Left ventricle myocardium inferior (tissue), 1 donor: ENCODE measurements around the gene SNX9. TPM values are rescaled to one million over a fixed set of nuclear protein-coding genes. Genes with fewer than 3 reads are reported as not detected.

Experiments used
- DNase-seq: peaks from one replicate; pipeline ENCODE4 v3.0.0-alpha.2; 2020
- H3K27ac ChIP-seq: fragments of 200-600 bp; replicated peaks from 2 replicates; pipeline ENCODE4 v1.8.0; 2021
- H3K27me3 ChIP-seq: fragments of 200-600 bp; 2 replicates; pipeline ENCODE4 v1.8.0; 2021; ENCODE audit warnings: low read depth
- H3K36me3 ChIP-seq: fragments of 200-600 bp; 2 replicates; pipeline ENCODE4 v1.8.0; 2021
- H3K4me1 ChIP-seq: fragments of 200-600 bp; 2 replicates; pipeline ENCODE4 v1.8.0; 2021
- H3K4me3 ChIP-seq: fragments of 200-600 bp; 2 replicates; pipeline ENCODE4 v1.8.0; 2021; ENCODE audit warnings: mild to moderate bottlenecking, moderate library complexity
- H3K9me3 ChIP-seq: fragments of 200-600 bp; replicated peaks from 2 replicates; pipeline ENCODE4 v1.8.0; 2021
- intact Hi-C: fragments of 100-400 bp; cut with micrococcal nuclease; formaldehyde crosslinking; loops from one replicate; pipeline ENCODE4 v1.11.0; 2022
- total RNA-seq: library from RNA; stranded (reverse); fragmentation: NEBNext Ultra II Directional; extraction: Animal tissue kit (Norgen Biotek cat#: 25700); gene quantifications from one replicate; pipeline ENCODE4 v1.2.1, GENCODE V29; 2021
- TF ChIP-seq, protein P1 (sequence below): fragments of 200-600 bp; IDR thresholded peaks from 2 replicates; pipeline ENCODE4 v1.8.0; 2021; ENCODE audit warnings: antibody characterized with exemption, mild to moderate bottlenecking, borderline replicate concordance
- donor health status: DM: no; HTN: yes; CAD: no; lungs with severe emphysema.

The SNX9 gene
- total RNA-seq, 1 donor from 2014 or later = 31.9 TPM

DNA sequence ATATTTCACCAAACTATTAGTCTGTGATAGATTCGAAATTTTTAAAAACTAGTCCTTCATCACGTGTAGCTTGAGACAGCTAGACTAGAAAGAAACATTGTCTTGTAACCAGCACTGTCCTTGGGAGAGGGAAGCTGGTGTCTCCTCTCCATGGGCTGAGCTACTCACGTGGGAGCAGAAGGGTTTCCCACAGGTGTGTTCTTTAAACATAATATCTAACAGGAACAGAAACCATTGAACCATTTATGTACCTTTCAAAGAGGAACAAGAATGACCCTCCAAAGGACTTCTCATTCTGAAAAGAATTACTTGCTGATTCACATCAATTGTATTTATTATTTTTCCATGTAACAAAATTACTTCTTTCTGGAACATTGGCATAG, 86.2 kb downstream of the SNX9 start:
- Histone ChIP-seq H3K9me3 (no peaks in the 10 kb centered on the region), H3K4me3 (no peak overlapping the region), H3K4me1 (peaks cover 53% of the 10 kb centered on the region), H3K27me3 (no peaks in the 10 kb centered on the region), H3K36me3 (peaks cover 56% of the 10 kb centered on the region), H3K27ac (no peak overlapping the region)
- TF ChIP-seq, protein P1, sequence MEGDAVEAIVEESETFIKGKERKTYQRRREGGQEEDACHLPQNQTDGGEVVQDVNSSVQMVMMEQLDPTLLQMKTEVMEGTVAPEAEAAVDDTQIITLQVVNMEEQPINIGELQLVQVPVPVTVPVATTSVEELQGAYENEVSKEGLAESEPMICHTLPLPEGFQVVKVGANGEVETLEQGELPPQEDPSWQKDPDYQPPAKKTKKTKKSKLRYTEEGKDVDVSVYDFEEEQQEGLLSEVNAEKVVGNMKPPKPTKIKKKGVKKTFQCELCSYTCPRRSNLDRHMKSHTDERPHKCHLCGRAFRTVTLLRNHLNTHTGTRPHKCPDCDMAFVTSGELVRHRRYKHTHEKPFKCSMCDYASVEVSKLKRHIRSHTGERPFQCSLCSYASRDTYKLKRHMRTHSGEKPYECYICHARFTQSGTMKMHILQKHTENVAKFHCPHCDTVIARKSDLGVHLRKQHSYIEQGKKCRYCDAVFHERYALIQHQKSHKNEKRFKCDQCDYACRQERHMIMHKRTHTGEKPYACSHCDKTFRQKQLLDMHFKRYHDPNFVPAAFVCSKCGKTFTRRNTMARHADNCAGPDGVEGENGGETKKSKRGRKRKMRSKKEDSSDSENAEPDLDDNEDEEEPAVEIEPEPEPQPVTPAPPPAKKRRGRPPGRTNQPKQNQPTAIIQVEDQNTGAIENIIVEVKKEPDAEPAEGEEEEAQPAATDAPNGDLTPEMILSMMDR = no peak
- no peak for DNase-seq
- intact Hi-C loops = no loop called here

DNA sequence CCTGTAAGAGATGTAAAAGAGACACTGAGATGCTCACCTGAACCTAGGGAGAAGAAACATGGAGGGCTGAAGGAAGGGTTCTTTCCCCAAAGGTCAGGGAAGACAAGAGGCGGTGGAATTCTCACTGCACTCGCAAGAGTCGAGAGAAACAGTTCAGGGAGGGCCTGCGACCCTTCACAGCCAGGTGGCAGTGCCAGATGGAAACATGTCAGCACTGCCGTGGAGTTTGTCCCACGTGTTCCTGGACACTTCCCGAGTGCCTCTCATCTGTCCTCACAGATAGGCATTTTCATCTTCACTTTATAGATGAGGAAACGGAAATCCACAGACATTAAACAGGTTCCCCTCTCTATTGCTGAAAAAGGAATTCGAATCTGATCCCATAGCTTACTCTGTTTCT, 88.2 kb downstream of the SNX9 start:
- Histone ChIP-seq H3K27ac (no peak overlapping the region), H3K4me3 (no peak overlapping the region), H3K27me3 (no peaks in the 10 kb centered on the region), H3K36me3 (peaks cover 62% of the 10 kb centered on the region), H3K9me3 (no peaks in the 10 kb centered on the region), H3K4me1 (peaks cover 44% of the 10 kb centered on the region)
- TF ChIP-seq, protein P1 = peak; percentile 27
- intact Hi-C loops = no loop called here
- no peak for DNase-seq

DNA sequence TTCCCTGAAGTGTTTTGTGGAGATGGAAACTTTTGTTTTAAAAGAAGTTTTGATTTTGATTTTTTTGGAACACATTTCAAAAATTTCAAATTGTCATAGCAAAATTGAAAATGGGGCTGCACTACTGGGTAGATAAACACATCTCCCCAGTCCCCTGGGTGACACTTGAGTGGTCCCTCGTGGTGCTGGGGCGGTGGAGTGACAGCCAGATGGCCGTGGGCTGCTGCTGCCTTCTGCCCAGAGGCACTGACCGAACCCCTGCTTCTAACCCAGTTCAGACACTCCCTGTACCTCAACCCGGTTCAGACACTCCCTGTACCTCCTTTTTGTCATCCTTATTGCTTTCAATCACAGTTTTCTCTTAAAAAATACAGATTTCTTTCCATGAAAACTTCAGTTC, 88.7 kb downstream of the SNX9 start:
- Histone ChIP-seq H3K4me1 (peaks cover 39% of the 10 kb centered on the region), H3K27me3 (no peaks in the 10 kb centered on the region), H3K9me3 (no peaks in the 10 kb centered on the region), H3K27ac (no peak overlapping the region), H3K36me3 (peaks cover 66% of the 10 kb centered on the region), H3K4me3 (no peak overlapping the region)
- intact Hi-C loops = no loop called here
- TF ChIP-seq, protein P1 = no peak
- no peak for DNase-seq

DNA sequence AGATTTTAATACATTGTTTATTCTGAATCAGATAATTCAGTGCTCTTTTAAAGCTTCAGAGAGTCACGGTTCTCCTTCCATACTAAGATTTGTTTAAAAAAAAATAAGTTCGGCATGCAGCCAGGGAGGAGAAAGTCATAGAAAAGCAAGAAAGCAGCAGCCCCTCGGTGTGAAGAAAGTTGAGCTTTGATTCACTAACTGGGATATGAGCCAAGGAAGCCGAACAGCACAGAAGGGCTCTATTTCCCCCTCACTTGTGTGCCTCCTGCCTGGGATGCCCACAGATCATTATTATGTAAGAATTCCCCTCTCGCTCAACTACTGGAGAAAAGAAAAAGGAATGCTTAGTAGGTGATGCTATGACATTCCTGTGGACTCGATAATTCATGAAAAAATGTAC, 89.3 kb downstream of the SNX9 start:
- H3K4me3 ChIP-seq = no peak overlapping the region
- no peak overlapping the region for H3K27ac ChIP-seq
- TF ChIP-seq, protein P1 = no peak
- H3K27me3 ChIP-seq = no peaks in the 10 kb centered on the region
- peaks cover 34% of the 10 kb centered on the region for H3K4me1 ChIP-seq
- H3K36me3 ChIP-seq = peaks cover 68% of the 10 kb centered on the region
- no peaks in the 10 kb centered on the region for H3K9me3 ChIP-seq
- no peak for DNase-seq
- intact Hi-C loops = no loop called here

DNA sequence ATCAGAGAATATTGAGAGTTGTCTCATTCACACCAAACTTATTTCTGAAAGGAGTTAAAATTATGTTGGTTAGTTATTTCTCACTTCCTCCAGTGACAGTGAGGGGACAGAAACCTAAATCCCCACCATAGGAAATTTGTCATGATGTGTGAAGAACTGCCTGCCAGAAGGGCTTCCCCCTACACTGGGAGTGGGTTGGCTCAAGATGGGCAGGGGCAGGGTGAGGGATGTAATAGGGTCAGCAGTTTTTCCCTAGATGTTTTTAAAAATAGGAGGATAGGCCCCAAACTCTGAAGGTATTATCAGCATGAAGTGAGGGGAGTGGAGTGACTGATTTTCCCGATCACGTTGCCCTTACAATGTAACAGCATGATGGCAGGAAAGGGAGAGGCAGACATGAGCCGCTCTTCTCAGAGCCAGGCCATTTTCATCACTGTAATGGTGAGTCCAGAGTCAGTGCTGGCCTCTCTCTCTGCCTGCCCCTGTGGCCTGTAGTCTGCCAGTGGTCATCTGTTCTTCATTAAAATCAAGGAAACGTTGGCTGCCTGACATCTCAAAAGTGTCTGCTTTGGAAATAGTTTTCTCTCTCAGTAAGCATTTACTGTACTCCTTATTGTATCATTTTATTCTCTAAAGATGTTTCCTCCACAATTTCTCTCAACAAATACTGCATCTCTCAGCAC, 98.8 kb downstream of the SNX9 start:
- Histone ChIP-seq H3K27me3 (no peaks in the 10 kb centered on the region), H3K9me3 (peaks cover 16% of the 10 kb centered on the region), H3K27ac (peak overlapping the region; percentile 54), H3K36me3 (peaks cover 90% of the 10 kb centered on the region), H3K4me3 (no peak overlapping the region), H3K4me1 (peaks cover 14% of the 10 kb centered on the region)
- no peak for DNase-seq
- intact Hi-C loops = no loop called here
- TF ChIP-seq, protein P1 = no peak

DNA sequence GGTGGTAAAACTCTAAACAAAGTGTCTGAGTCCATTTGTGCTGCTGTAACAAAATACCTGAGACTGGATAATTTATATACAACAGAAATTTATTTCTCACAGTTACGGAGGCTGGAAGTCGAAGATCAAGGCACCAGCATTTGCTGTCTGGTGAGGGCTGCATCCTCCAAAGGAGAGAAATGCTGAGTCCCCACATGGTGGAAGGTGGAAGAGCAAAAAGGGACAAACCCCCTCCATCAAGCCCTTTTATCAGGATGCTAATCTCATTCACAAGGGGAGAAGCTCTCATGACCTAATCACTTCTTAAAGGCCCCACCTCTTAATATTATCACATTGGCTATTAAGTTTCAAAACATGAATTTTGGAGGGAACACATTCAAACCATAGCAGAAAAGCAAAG, 102.7 kb downstream of the SNX9 start:
- no peak overlapping the region for H3K4me3 ChIP-seq
- H3K4me1 ChIP-seq = peaks cover 14% of the 10 kb centered on the region
- intact Hi-C loops = no loop called here
- no peak for DNase-seq
- H3K27ac ChIP-seq = no peak overlapping the region
- H3K27me3 ChIP-seq = no peaks in the 10 kb centered on the region
- peaks cover 96% of the 10 kb centered on the region for H3K36me3 ChIP-seq
- H3K9me3 ChIP-seq = no peaks in the 10 kb centered on the region
- TF ChIP-seq, protein P1 = no peak
